ENCODE data around the gene RNF152.

- TF ChIP-seq CTCF (IDR thresholded peaks at IDR 0.05; ENCODE audit: low read length) (no peak), EZH2 (IDR thresholded peaks at IDR 0.05; ENCODE audit: borderline replicate concordance, low read length) (no peak)
These were observed 17.3 kb upstream of the RNF152 start for GRCh38 chr18:61910101-61910500.
